ENCODE results near the gene TMEM50A.
A peak's percentile ranks its signal among the peaks of the same experiment; 100 is the strongest.
"Not testable (repeated sequence)": the region's sequence is repeated elsewhere in the genome, so short reads cannot be mapped to it uniquely, and the experiment has no call there.

TMEM50A gene

DNA sequence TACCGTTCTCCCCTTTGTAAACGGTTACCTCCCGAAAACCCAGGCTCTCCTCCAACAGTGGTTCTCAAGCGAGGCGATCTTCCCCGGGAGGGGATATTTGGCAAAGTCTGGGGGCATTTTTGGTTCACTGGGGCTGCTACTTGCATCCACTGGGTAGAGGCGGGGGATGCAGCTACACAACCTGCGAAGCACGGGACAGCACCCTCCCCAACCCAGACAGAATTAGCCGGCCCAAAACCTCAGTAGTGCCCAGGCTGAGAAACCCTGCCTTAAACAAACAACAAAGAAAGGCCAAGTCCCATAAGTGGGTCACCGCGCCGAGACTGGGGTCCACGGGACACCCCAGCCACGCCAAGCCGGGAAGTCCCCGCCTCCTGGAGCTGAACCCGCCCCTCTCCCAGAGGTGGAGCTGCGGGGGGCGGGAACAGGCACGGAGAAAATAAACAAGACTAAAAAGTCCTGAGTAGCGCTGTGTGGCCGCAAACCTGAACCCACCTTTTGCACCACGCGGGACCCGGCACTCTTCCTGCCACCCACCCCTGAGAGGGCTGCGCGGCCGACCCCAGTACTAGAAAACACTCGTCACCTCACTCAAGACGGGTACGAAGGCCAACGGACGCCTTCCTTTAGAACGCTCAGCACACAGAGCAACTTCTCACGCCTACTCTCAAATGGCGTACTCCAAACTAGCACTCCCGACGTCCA, 499 bp upstream of the TMEM50A start:
- peak; percentile 22 for DNase-seq

- no peak for DNase-seq
These were observed 852 bp downstream of the TMEM50A start for GRCh38 chr1:25338986-25339385.

DNA sequence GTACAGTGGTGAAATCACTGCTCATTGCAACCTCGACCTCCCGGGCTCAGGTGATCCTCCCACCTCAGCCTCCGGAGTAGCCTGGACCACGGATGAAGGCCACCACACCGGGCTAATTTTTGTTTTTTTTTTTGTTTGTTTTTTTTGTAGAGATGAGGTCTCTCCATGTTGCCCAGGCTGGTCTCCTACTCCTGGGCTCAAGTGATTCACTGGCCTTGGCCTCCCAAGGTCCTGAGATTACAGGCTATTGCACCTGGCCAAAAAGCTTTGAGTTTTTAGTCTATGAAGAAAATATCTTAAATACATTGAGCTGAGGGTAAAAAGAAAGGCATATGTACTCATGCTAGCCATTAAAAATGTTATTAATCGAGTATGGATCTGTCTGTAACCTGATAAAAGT, 3.6 kb downstream of the TMEM50A start:
- no peak for DNase-seq

- DNase-seq, result no peak
These were observed 4.7 kb downstream of the TMEM50A start for GRCh38 chr1:25342846-25343245.

- no peak for DNase-seq
These were observed 5.7 kb downstream of the TMEM50A start for GRCh38 chr1:25343872-25344271.

GRCh38 chr1:25347556-25347955, 9.4 kb downstream of the TMEM50A start:
- DNase-seq, result no peak

GRCh38 chr1:25349606-25350005, 11.5 kb downstream of the TMEM50A start:
- no peak for DNase-seq

GRCh38 chr1:25355841-25356395, 17.8 kb downstream of the TMEM50A start:
- no peak for DNase-seq

GRCh38 chr1:25356441-25356840, 18.3 kb downstream of the TMEM50A start:
- DNase-seq, result no peak

DNA sequence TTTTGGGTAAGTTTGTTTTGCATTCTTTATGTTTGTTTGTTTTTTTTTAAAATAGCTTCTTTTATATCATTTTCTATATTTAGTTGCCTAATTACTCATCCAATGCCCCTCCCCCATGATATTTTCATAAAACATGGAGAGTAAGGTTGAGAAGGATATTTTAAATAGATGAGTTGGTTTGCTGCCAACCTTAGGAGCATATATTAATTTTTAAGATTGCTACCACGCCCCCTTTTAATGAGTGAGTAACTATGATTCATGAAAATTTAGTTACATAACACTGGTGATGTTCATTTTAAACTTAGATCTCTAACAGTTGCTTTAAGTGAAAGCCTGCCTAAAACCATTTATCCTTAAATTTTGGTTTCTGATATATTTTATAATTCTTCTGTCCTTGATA, 18.7 kb downstream of the TMEM50A start:
- DNase-seq, result no peak

DNA sequence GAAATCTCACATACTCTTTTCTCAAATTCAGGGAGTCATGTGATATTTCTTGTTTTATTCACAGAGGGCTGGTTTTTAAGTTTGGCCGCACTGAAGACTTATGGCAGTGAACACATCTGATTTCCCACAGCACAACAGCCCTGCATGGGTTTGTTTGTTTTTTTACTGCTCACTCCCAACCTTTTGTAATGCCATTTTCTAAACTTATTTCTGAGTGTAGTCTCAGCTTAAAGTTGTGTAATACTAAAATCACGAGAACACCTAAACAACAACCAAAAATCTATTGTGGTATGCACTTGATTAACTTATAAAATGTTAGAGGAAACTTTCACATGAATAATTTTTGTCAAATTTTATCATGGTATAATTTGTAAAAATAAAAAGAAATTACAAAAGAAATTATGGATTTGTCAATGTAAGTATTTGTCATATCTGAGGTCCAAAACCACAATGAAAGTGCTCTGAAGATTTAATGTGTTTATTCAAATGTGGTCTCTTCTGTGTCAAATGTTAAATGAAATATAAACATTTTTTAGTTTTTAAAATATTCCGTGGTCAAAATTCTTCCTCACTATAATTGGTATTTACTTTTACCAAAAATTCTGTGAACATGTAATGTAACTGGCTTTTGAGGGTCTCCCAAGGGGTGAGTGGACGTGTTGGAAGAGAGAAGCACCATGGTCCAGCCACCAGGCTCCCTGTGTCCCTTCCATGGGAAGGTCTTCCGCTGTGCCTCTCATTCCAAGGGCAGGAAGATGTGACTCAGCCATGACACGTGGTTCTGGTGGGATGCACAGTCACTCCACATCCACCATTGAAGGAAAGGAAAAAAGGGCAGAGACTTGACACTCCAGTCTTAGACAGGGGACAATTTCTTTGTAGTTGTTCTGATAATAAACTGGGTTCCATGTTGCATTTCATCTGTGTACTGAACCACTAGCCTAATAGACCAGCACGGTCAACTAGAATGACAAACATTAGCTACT, 22.8 kb downstream of the TMEM50A start:
- no peak for DNase-seq

DNA sequence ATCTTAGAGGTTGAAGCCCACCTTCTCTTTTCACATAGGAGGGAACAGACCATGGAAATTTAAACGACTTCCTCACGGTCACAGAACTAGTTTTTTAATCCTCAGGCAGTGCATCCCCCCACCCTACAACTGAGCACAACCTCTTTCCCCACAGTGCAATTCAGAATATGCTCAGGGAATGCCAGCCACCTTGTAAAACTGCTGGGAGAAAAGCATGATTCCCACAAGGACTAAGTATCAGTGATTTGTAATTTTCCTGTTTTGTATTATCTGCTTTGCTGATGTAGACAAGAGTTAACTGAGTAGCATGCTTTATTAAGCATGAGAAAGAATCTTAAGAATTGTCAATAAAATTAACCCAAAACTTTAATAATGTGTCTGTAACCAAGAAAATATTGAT, 23.8 kb downstream of the TMEM50A start:
- no peak for DNase-seq

DNA sequence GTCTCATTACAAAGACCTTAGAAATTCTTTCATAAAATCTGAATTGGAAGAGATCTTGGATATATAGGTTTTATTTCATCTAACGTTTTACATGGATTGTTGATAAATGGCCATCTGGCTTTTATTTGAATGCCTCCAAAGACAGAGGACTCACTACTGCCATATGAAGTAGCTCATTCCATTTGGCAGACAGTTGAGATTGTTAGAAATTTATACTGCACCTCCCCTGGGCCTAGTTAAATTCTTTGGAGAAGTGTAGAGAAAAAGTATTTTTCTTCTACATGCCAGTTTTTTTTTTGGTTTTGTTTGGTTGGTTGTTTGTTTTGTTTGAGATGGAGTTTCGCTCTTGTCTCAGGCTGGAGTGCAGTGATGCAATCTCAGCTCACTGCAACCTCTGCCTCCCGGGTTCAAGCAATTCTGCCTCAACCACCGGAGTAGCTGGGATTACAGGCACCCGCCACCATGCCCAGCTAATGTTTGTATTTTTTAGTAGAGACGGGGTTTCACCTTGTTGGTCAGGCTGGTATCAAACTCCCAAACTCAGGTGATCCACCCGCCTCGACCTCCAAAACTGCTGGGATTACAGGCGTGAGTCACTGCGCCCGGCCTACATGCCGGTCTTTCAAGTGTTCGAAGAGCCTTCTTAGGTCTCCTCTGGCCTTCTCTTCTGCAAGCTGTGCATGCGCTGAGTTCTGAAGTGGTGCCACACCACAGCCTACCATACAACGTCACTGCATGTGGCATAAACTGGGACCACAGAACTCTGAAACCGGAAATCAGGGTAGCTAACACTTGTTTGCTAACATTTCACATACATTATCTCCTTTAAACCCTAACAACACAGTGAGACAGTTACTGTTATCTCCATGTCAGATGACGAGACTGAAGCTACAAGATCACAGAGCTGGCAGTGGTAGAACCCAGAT, 24.8 kb downstream of the TMEM50A start:
- DNase-seq, result not testable (repeated sequence)

GRCh38 chr1:25369241-25369640, 31.1 kb downstream of the TMEM50A start:
- no peak for DNase-seq

- not testable (repeated sequence) for DNase-seq
These were observed 31.6 kb downstream of the TMEM50A start for GRCh38 chr1:25369691-25370271.

- not testable (repeated sequence) for DNase-seq
These were observed 33.6 kb downstream of the TMEM50A start for GRCh38 chr1:25371757-25372156.

DNA sequence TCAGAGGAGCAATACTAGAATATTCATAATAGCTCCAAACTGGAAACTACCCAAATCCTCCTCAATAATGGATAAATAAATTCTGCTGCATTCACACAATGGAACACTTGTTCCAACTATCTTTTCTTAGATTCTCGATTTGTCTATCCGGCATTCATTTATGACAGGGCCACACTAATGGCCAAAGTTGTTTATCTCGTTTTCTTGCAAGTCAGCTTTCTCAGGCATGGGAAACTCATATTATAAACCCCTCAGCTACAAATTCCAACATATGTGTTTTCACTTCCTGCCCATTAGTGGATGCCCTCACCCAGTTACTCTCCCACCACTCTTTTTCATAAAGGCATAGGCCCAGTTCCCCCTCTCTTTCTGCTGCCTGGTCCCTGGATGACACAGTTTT, 40.2 kb downstream of the TMEM50A start:
- DNase-seq, result not testable (repeated sequence)

GRCh38 chr1:25382543-25382942, 44.4 kb downstream of the TMEM50A start:
- not testable (repeated sequence) for DNase-seq

GRCh38 chr1:25383090-25383489, 45.0 kb downstream of the TMEM50A start:
- DNase-seq, result not testable (repeated sequence)

DNA sequence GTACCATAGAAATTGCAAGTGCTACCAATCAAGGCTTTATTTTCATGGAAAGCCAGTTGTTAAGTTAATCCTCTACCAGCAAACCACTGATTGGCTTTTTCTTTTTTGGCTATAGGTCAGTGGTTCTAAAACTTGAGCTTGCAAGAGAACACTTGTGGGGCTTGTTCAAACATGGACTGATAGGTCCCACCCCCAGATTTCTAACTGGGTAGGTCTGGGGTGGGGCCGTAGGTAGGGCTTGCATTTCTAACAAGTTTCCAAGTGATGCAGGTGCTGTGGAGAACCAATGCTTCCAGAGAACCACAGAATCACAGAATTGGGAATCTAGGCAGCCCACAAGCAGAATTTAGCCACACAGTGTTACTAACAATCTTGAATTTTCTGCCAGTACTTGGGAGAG, 45.7 kb downstream of the TMEM50A start:
- not testable (repeated sequence) for DNase-seq

GRCh38 chr1:25387096-25387495, 49.0 kb downstream of the TMEM50A start:
- DNase-seq, result not testable (repeated sequence)

DNA sequence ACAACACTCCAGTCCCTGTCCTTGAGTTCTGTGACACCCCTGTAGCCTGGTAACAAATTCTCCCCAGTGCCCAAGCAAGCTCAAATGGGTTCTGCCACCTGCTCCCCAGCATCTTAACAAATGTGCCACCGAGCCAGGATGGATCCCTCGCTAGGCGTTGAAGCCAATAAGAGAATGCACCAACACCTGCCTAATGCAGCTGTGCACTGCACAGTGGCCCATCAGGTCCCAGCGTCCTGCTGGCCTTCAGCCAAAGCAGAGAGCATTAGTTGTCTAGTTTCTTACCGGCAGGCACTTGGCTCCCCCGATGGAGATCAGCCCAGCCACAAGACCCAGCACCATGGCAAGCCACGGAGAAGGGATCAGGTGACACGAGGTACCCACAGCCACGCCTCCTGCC, 50.6 kb downstream of the TMEM50A start:
- DNase-seq, result not testable (repeated sequence)

Data from CD4-positive, alpha-beta T cell treated with Interleukin-17A for 4 hours (primary cell).